Activated T-cell treated with anti-CD3 and anti-CD28 coated beads for 1 hour (primary cell): Measurements from ENCODE around the gene MAGI2.

Experiments
- DNase-seq: peaks from one replicate; pipeline ENCODE4 v3.0.0-alpha.2; 2020; ENCODE audit warnings: low read depth

Gene MAGI2

DNA sequence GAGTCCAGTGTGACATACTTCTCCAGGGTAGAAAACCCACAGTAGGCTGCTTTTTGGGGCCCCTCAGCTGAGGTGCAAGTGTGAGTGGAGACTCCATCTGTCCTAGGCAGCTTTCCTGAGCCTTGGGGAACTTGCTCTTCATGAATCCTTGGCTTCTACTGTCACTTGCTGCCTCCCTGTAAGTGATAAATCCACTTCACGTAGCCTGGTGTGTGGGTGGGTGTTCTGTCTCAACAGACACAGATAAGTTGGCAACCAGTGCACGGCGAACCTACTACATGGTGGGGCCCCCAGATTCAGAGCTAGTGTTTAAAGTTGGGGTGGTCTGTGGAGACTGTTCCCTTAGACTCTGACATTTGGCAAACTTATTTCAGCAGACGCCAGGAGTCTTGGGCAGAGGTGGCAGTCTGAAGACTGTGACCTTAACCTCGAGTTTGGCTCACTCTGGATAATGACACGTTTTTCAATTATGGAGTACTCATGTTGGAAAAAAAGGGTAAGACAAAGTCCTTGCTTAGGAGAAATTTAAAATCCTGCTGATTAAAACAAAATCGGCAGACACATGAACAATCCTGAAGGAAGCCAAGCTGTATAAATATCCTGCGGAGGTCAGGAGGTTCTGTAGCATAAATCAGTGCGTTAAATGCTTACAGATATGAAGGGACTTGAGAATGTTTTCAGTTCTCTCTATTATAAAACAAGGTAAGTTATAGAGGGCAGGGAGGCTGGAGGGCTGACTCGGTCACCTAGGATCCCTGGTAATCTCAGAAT, 1278.0 kb downstream of the MAGI2 start:
- no peak for DNase-seq

- no peak for DNase-seq
Observed at GRCh38 chr7:78173666-78174065, 1279.8 kb downstream of the MAGI2 start.

DNA sequence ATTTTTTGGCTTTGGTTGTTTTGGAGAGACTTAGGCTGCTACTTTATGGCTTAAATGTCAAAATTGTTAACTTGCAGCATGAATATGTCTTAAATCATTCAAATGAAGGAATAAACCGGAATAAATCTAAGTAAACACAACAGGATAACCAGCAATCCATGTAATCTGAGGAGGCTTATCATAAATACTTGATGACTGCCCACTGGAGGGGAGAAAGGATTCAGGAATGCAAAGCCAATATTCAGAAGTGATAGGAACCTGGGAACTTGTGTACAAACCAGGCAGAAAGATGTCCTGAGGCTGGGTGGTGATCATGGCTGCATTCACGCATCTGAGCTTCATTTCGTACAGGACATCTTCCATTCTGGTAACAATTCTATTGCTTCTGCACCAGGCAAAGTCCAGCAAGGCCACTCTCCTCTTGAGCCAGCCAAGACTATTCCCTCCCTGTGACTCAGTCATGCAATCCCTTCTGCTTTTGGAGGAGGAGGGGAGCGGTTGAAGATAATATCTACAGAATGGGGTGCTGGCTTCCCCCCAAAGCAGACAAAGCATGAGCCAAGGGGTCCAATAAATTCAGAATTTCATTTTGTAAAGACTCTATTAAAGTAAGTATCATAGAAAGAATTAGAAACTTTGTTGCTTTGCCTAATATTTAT, 1280.4 kb downstream of the MAGI2 start:
- DNase-seq: no peak

- DNase-seq: no peak
Observed at GRCh38 chr7:78172267-78172757, 1281.2 kb downstream of the MAGI2 start.

GRCh38 chr7:78171398-78171797, 1282.1 kb downstream of the MAGI2 start:
- no peak for DNase-seq

DNA sequence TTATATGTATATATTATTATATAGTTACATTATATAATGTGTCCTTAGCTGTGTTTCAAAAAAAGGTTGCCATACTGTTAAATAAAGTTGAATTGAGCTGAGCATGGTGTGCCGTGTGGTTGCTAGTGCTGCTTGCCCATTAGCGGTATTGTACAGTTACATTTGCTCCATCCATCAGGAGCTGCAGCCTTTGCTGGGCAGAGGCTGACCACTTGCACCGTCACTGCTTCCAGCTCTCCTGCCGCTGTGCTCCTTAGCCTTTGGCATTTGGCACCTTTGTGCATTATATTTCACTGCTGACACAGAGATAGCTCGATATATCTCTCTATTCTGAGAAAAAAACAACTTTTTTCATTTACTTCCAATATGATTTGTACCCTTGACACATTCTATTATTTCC, 1282.7 kb downstream of the MAGI2 start:
- DNase-seq: no peak

DNA sequence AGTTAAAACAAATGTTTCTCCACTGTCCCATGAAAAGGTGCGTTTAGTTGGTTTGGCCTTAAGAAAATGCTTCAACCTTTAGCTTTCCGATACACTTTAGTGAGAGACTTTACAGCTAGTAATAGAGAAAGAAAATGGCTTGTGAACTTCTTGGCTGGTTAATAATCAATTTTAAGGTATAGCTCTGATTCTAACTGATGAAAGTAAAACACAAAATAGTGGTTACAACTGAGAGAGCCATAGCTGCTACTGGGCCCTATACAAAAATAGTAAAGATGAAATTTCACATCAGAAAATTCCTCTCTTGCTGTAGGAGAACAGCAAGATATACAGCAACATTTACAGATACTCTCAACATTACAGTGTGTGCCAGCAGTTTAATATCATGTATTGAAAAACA, 1283.5 kb downstream of the MAGI2 start:
- no peak for DNase-seq

DNA sequence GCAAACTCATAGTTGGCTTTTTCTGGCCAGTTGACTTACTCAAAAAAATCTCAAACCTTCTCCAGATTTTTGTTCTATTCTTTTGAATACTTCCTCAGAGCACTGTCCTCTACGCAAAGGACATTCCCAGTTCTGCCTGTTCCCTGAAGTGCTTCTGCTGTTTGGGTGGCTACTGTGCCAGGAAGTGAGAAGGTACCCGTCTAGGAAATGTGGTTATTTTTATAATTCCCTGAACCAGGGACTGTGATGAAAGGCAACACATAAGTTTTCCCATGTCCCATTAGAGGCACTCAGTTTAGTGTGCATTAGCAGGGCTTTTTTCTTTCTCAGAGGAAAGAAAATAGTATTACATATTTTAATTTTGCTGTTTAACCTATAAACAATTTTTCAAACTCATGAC, 1284.6 kb downstream of the MAGI2 start:
- DNase-seq: no peak

DNA sequence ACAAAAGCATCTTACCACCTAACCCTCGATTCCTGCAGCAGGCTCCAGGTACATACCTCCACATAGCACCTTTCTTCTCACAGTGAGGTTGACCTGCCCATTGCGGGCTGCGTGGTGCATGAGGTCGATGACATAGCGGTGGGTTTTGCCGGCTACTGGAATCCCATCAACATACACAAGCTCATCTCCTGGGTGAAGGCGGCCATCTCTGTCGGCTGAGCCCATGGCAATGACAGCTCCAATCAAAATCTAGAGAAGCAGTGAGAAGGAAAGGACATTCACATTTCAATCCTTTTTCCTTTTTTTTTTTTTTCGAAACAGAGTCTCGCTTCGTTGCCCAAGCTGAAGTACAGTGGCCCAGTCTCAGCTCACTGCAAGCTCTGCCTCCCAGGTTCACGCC, 1285.6 kb downstream of the MAGI2 start:
- DNase-seq: no peak

- DNase-seq: no peak
Observed at GRCh38 chr7:78165854-78166253, 1287.6 kb downstream of the MAGI2 start.

DNA sequence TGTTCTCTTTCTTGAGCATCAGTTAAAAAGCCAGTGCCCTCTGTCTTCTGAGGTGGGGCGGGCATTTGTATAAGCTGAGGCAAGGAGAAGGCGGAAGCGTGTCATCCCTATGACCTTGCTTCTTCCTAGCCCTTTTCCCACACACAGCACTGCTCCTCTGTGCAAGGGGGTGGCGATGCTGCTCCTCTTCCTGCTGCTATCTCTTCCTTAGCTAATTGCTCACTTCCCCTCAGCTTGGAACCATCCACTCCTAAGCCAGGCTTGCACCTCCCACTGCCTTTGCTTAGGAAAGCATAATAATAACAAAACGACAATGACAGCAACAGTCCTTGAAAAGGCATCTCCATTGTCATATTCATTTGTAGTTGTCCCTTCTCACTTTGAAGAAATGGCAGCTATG, 1288.0 kb downstream of the MAGI2 start:
- DNase-seq: no peak

DNA sequence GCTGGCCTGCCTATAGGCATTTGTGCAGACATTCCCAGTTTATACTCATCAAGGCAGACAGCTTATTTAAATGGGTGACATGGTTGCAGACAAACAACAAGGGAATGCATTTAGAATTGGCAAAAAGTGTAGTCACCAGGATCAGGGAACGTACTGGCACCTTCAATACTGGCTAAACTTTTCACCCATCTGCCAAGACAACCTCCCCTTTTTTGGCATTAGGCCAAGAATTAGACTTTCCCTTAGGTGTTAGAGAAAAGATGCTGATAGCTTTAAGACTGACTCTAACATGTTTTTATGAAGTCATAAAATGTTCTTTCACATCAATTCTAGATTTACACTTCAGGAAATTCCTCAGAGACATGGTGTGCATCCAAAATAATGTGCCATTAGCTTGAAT, 1289.0 kb downstream of the MAGI2 start:
- DNase-seq: no peak

DNA sequence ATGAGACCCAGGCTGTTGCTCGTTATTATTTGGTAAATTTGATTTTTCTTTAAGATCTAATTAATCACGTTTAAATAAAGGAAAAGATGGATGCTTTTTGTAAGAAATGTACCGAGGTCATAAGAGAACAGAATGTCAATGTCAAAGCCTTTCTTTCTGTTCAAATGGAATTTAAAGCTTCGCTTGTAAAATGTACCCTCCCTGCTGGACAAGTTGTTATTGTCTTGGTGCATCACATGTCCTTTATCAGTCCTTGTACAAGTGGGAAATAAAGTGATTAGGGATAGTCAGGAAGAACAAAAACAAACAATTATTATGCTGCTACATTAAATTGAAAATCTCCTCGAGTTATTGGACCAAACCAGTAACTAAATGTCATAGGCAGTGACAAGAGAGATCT, 1291.7 kb downstream of the MAGI2 start:
- DNase-seq: no peak

DNA sequence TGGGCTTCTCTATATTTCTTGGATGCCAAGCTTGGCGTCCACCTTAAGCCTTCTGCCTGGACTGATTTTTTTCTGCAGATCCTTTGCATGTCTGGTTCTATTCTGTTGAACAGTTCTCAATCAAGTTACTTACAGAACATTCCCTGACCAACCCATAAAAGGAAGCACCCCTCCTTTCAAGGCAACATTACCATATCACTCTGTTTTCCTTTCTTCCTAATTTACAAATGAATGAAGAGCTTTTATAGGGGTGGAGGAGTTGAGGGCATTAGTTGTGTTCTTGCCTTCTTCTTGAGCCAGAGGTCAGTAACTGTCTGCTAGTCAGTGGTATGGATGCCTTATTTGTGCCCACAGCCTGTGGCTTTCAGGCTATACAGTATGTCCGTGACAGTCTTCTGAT, 1293.9 kb downstream of the MAGI2 start:
- no peak for DNase-seq

- no peak for DNase-seq
Observed at GRCh38 chr7:78153285-78153684, 1300.2 kb downstream of the MAGI2 start.

DNA sequence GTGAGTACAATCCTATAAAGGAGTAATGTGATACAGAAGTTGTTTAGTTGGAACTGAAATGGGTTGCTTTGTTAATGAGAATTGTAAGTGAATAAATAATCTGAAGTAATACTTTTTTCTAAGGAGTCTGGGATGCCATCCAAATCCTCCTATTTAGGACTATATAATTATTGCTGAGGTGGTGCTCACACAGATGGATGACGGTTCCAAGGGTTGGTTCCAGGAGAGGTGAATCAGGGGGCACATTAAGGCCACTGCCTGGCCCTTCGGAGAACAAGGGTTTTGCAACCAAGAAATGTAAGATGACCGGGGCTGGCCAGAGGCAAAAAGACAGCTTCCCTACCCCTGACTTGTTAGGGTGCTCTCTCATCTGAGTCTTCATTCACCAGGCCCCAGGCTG, 1302.2 kb downstream of the MAGI2 start:
- no peak for DNase-seq

GRCh38 chr7:78149787-78150186, 1303.7 kb downstream of the MAGI2 start:
- DNase-seq: no peak

- no peak for DNase-seq
Observed at GRCh38 chr7:78148166-78148894, 1305.1 kb downstream of the MAGI2 start.

GRCh38 chr7:78146546-78146945, 1306.9 kb downstream of the MAGI2 start:
- DNase-seq: no peak

- DNase-seq: no peak
Observed at GRCh38 chr7:78143661-78144060, 1309.8 kb downstream of the MAGI2 start.

- no peak for DNase-seq
Observed at GRCh38 chr7:78141522-78142281, 1311.8 kb downstream of the MAGI2 start.

DNA sequence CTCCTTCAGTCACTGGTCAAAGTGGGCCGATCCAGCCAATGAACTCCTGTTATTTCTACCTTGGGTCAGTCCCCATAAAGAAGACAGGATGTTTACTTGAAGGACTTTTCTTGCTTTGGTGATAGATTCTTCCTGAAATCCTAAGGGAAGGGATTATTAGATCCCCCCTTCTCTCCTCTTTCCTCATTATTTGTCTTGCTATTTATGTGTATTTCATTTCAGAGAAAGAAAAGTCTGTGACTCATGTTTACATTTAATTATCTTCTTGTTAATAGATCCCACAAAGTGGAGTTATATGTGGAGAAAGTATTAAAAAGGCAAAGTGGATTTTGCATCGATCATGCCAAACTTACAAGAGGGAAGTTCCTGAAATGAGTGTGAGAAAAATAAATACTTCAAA, 1313.4 kb downstream of the MAGI2 start:
- DNase-seq: no peak
